Smooth muscle cell (in vitro differentiated cells): ENCODE measurements around the gene COX4I2. TPM values are rescaled to one million over a fixed set of nuclear protein-coding genes. Genes with fewer than 3 reads are reported as not detected.

Experiments used
- DNase-seq: peaks from one replicate; lab custom pipeline; 2025; ENCODE audit not compliant: unreplicated experiment; lab: John Stamatoyannopoulos, UW
- H2AFZ ChIP-seq: fragments of 200-600 bp; sonication (generic); 2 replicates; pipeline ENCODE4 v1.6.0; 2016; ENCODE audit warnings: antibody characterized with exemption, low read depth, mild to moderate bottlenecking
- H3F3A ChIP-seq: fragments of 200-600 bp; sonication (generic); 2 replicates; pipeline ENCODE4 v1.6.0; 2017; ENCODE audit warnings: antibody characterized with exemption, low read depth
- H3K27ac ChIP-seq: fragments of 200-600 bp; sonication (generic); 2 replicates; pipeline ENCODE4 v1.5.1; 2016; ENCODE audit warnings: low read depth, mild to moderate bottlenecking
- H3K27me3 ChIP-seq: fragments of 200-600 bp; sonication (generic); 2 replicates; pipeline ENCODE4 v1.6.1; 2016; ENCODE audit warnings: low read depth, mild to moderate bottlenecking
- H3K36me3 ChIP-seq: fragments of 200-600 bp; sonication (generic); 2 replicates; pipeline ENCODE4 v1.5.1; 2016; ENCODE audit warnings: low read depth
- H3K4me1 ChIP-seq: fragments of 200-600 bp; sonication (generic); 2 replicates; pipeline ENCODE4 v1.5.1; 2016; ENCODE audit warnings: low read depth
- H3K4me2 ChIP-seq: fragments of 200-600 bp; sonication (generic); 2 replicates; pipeline ENCODE4 v1.6.0; 2016; ENCODE audit warnings: mild to moderate bottlenecking
- H3K4me3 ChIP-seq: fragments of 200-600 bp; sonication (generic); 2 replicates; pipeline ENCODE4 v1.5.1; 2016; ENCODE audit warnings: mild to moderate bottlenecking
- H3K79me2 ChIP-seq: fragments of 200-600 bp; sonication (generic); 2 replicates; pipeline ENCODE4 v1.6.0; 2016; ENCODE audit warnings: low read depth, mild to moderate bottlenecking
- H3K9ac ChIP-seq: fragments of 200-600 bp; sonication (generic); 2 replicates; pipeline ENCODE4 v1.6.0; 2016; ENCODE audit warnings: low read depth
- H3K9me3 ChIP-seq: fragments of 200-600 bp; sonication (generic); replicated peaks from 2 replicates; pipeline ENCODE4 v1.5.1; 2016; ENCODE audit warnings: low read depth
- H4K20me1 ChIP-seq: fragments of 200-600 bp; sonication (generic); 2 replicates; pipeline ENCODE4 v1.6.0; 2016; ENCODE audit warnings: low read depth
- CTCF ChIP-seq: fragments of 200-600 bp; sonication (generic); IDR thresholded peaks from 2 replicates; pipeline ENCODE4 v1.5.1; 2017; ENCODE audit warnings: borderline replicate concordance, mild to moderate bottlenecking, antibody characterized with exemption; ENCODE audit not compliant: insufficient read depth, poor library complexity, severe bottlenecking
- WGBS: methylation state at CpG from one replicate; pipeline ENCODE4 v1.1.7; 2016; ENCODE audit warnings: low lambda C conversion rate; 5-methylcytosine and 5-hydroxymethylcytosine counted together
- polyA plus RNA-seq: library from polyadenylated mRNA; unstranded; fragments of >200 nt; fragmentation: Nextera tagmentation; extraction: Ambion mirVana; gene quantifications from 2 replicates; pipeline ENCODE4 v1.2.1, GENCODE V29; 2016
- total RNA-seq: library from RNA; depleted of rRNA; stranded (reverse); fragments of >200 nt; gene quantifications from 2 replicates; pipeline ENCODE4 v1.2.3, GENCODE V29; 2014

Gene COX4I2
- total and polyA plus RNA-seq, 2 experiments from 2014 or later: 0.80 TPM; not detected in 1

GRCh38 chr20:31680286-31681127 is 42.8 kb downstream of the COX4I2 start:
- Histone ChIP-seq H3K4me3 (no peak overlapping the region), H3K27ac (no peak overlapping the region), H3K9ac (no peak overlapping the region), H3K79me2 (peaks cover 25% of the 10 kb centered on the region), H2AFZ (no peak overlapping the region), H3K4me2 (no peak overlapping the region), H3K4me1 (peaks cover 18% of the 10 kb centered on the region), H3K9me3 (no peaks in the 10 kb centered on the region), H3K36me3 (no peaks in the 10 kb centered on the region), H4K20me1 (peaks cover 45% of the 10 kb centered on the region), H3K27me3 (no peaks in the 10 kb centered on the region), H3F3A (no peaks in the 10 kb centered on the region)
- WGBS: 86% methylated on average over 7 of the region's 7 CpGs
- DNase-seq: no peak
- TF ChIP-seq CTCF: no peak

- Histone ChIP-seq H3K4me1 (peaks cover 11% of the 10 kb centered on the region), H3K9ac (no peak overlapping the region), H3K9me3 (no peaks in the 10 kb centered on the region), H3K4me3 (no peak overlapping the region), H2AFZ (no peak overlapping the region), H3K27ac (no peak overlapping the region), H3K36me3 (no peaks in the 10 kb centered on the region), H4K20me1 (peaks cover 42% of the 10 kb centered on the region), H3K4me2 (no peak overlapping the region), H3F3A (no peaks in the 10 kb centered on the region), H3K79me2 (peaks cover 23% of the 10 kb centered on the region), H3K27me3 (no peaks in the 10 kb centered on the region)
- TF ChIP-seq CTCF: no peak
- DNase-seq: no peak
- WGBS: 93% methylated on average over 7 of the region's 7 CpGs
These were observed 43.5 kb downstream of the COX4I2 start for GRCh38 chr20:31681128-31681727.

- no peak for TF ChIP-seq CTCF
- WGBS: 93% methylated on average over 3 of the region's 3 CpGs
These were observed 44.1 kb downstream of the COX4I2 start for GRCh38 chr20:31681769-31682168.

More at GRCh38 chr20:31681769-31682168, 44.1 kb downstream of the COX4I2 start:
- H3K27ac ChIP-seq: no peak overlapping the region
- H3K9me3 ChIP-seq: no peaks in the 10 kb centered on the region
- no peak overlapping the region for H3K4me2 ChIP-seq
- H3K27me3 ChIP-seq: no peaks in the 10 kb centered on the region
- H3K4me1 ChIP-seq: peaks cover 11% of the 10 kb centered on the region
- H2AFZ ChIP-seq: no peak overlapping the region
- H3K79me2 ChIP-seq: peaks cover 26% of the 10 kb centered on the region
- H4K20me1 ChIP-seq: peaks cover 42% of the 10 kb centered on the region
- no peak overlapping the region for H3K4me3 ChIP-seq
- H3K36me3 ChIP-seq: no peaks in the 10 kb centered on the region
- H3K9ac ChIP-seq: no peak overlapping the region
- DNase-seq: no peak
- no peaks in the 10 kb centered on the region for H3F3A ChIP-seq
